ENCODE data around the gene TMEM167B.
"Not testable (repeated sequence)": the region's sequence is repeated elsewhere in the genome, so short reads cannot be mapped to it uniquely, and the experiment has no call there.

The TMEM167B gene

GRCh38 chr1:109140392-109140791 lies 49.8 kb downstream of the TMEM167B start:
- TF ChIP-seq CTCF (IDR thresholded peaks at IDR 0.05): no peak
- H3K27me3 Mint-ChIP-seq (ENCODE audit: low read depth, poor library complexity): peaks cover 4% of the 10 kb centered on the region
- no peak for DNase-seq
- H3K27ac Mint-ChIP-seq: no peak overlapping the region
- no peaks in the 10 kb centered on the region for H3K36me3 Mint-ChIP-seq (ENCODE audit: low read depth)
- H3K4me3 Mint-ChIP-seq: no peak overlapping the region
- peaks cover 9% of the 10 kb centered on the region for H3K4me1 Mint-ChIP-seq
- no peaks in the 10 kb centered on the region for H3K9me3 Mint-ChIP-seq

- no peaks in the 10 kb centered on the region for H3K9me3 Mint-ChIP-seq
- no peak for DNase-seq
- H3K36me3 Mint-ChIP-seq (ENCODE audit: low read depth): no peaks in the 10 kb centered on the region
- no peaks in the 10 kb centered on the region for H3K27me3 Mint-ChIP-seq (ENCODE audit: low read depth, poor library complexity)
- no peak overlapping the region for H3K27ac Mint-ChIP-seq
- H3K4me3 Mint-ChIP-seq: no peak overlapping the region
- H3K4me1 Mint-ChIP-seq: peaks cover 8% of the 10 kb centered on the region
- no peak for TF ChIP-seq CTCF (IDR thresholded peaks at IDR 0.05)
Measured at GRCh38 chr1:109142260-109142659, 51.7 kb downstream of the TMEM167B start.

- H3K9me3 Mint-ChIP-seq; DNase-seq; H3K27me3 Mint-ChIP-seq (ENCODE audit: low read depth, poor library complexity); H3K27ac Mint-ChIP-seq; H3K4me3 Mint-ChIP-seq; H3K36me3 Mint-ChIP-seq (ENCODE audit: low read depth): not testable (repeated sequence)
- H3K4me1 Mint-ChIP-seq: peaks cover 12% of the 10 kb centered on the region
Measured at GRCh38 chr1:109142725-109143124, 52.2 kb downstream of the TMEM167B start.

Measured in nephron progenitor cell (in vitro differentiated cells).